ENCODE results near the gene NKX6-2. TPM values are rescaled to one million over a fixed set of nuclear protein-coding genes. Genes with fewer than 3 reads are reported as not detected.

NKX6-2 gene
- total RNA-seq, 4 donors from 2014 or later: not detected

GRCh38 chr10:132815168-132815857, 29.4 kb upstream of the NKX6-2 start:
- no peak for TF ChIP-seq CTCF (IDR thresholded peaks at IDR 0.05; ENCODE audit: low read depth)

- no peak for TF ChIP-seq CTCF (IDR thresholded peaks at IDR 0.05; ENCODE audit: low read depth)
Measured at GRCh38 chr10:132814469-132814856, 28.5 kb upstream of the NKX6-2 start.

- no peak for TF ChIP-seq CTCF (IDR thresholded peaks at IDR 0.05; ENCODE audit: low read depth)
Measured at GRCh38 chr10:132813560-132814468, 27.9 kb upstream of the NKX6-2 start.

- TF ChIP-seq CTCF (IDR thresholded peaks at IDR 0.05; ENCODE audit: low read depth): no peak
Measured at GRCh38 chr10:132813001-132813401, 27.1 kb upstream of the NKX6-2 start.

- TF ChIP-seq CTCF (IDR thresholded peaks at IDR 0.05; ENCODE audit: low read depth): no peak
Measured at GRCh38 chr10:132812520-132812919, 26.6 kb upstream of the NKX6-2 start.

- TF ChIP-seq CTCF (IDR thresholded peaks at IDR 0.05; ENCODE audit: low read depth): no peak
Measured at GRCh38 chr10:132811891-132812481, 26.0 kb upstream of the NKX6-2 start.

All from subcutaneous adipose tissue (tissue), 4 donors.